GM18511 (cell line): ENCODE data around the gene NAGPA.

ENCODE experiments used
- ATAC-seq: cut with Tn5 transposase; IDR thresholded peaks from one replicate; pipeline ENCODE4 v1.9.1; 2021; ENCODE audit warnings: mild to moderate bottlenecking, moderate library complexity; ENCODE audit not compliant: unreplicated experiment

The NAGPA gene

DNA sequence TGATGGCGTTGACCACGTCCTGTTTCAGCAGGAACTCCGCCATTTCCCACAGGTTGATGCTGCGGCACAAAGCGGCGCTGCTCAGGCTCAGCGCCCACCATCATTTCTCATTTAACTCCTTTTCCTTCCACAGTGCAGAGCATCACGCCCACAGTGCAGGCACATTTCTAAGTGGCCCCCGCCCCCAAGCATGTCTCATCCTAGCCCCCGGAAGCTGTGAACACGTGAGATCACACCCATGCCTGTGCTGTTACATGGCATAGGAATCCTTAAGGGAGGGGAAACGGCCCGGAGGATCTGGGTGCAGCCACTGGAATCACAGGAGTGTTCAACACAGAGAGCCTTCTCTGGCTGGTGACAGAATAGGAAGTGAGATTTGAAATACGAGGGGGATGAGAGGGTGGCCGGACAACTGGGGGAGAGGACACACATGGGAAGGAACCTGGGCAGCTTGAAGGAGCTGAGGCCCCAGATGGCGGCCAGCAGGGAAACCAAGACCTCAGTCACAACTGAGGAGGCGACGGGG is 4.7 kb downstream of the NAGPA start:
- no peak for ATAC-seq

DNA sequence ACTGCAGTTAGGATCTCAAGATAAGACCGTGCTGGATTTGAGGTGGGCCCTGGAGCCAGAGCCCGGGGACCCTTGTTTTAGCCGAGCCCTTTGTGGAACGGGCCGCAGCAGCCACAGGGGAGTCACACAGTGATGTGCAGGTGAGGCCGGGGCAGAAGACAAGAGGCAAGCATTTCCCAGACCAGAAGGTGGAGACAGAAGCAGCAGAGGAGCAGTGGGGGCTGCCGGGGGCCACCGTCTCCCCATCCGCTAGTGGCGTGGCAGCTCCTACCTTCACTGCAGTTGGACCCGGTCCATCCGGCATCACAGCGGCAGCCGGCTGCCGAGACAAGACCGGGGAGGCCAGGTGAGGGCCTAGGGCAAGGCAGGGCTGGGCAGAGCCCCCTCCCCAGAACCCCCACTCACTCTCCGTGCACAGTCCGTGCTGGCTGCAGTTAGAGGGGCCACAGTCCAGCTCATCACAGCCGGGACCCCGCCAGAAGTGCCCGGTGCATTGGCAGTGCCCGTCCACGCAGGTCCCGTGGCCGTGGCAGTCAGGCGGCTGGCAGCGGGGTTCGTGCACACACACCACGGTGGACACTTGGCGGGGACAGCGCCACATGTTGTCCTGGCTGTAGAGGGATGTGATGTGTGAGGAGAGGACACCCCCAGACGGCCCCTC is 6.0 kb downstream of the NAGPA start:
- ATAC-seq: no peak

DNA sequence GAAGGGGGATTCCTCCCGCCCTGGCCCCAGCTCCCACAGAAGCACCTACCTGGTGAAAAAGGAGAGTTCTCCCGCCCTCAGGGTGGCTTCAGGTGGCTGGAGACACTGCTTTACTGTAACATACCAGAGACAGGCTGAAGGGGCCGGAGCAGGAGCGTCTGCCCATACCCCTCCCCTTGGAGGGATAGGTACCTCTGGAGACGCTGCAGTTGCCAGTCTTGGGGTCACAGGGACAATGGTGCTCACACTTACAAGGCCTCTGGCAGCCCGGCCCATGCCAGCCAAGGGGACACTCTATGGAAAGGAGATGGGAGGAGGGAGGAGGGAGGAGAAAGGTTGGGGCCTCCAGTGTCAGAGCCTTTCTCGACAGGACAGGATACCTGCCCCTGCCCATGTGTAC is 6.6 kb downstream of the NAGPA start:
- ATAC-seq: no peak

DNA sequence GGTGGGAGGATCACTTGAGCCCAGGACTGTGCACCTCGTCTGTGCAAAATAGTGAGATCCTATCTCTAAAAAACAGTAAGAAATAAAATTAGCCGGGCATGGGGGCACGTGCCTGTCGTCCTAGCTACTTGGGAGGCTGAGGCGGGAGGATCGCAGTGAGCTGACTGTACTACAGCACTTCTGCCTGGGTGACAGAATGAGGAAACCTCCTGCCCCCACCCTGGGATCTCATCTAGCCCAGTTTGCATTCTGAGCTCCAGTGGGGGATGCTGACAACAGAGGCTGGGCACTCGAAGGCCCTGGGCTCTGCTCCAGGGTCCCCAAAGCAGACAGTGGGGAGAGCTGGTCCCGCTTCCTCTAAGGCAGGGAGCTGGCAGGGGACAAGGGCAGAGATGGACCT is 7.1 kb downstream of the NAGPA start:
- no peak for ATAC-seq

DNA sequence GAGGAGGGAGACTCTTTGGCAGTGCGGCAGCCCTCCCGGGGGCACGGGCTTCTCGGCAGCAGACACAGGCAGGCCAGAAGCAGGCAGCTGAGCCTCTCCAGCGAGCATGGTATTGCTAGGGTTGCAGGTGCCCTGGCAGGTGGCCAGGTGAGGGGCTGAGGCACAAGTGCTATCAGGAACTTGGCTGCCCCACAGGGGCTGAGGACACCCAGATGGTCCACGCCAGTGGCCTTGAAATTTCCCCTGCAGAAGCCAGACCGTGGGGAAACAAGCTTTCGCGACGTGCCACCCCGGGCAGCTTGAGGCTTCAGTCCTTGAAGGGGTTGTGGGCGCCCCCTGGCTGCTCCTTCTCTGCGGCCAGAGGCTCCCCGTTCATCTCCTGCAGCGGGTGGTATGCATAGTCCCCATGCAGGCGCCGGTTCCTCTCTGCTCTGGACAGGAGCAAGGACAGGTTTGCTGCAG is 8.5 kb downstream of the NAGPA start:
- no peak for ATAC-seq

DNA sequence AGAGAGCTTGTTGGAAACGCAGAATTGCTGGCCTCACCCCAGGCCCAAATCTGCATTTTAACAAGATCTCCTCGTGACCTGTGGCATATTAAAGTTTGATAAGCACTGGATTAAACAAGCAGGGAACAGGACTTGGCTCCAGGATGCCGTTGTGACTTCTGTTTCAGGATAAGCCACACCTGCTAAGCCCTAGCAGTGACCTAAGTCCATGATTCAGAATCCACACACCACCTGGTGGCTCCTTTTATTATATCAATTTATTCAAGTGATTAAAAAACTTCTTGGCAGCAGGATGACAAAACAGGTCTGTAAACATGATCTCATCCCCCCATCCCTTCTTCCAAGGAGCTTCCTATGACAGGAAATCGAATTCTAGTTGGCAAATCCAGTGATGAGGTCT is 9.1 kb downstream of the NAGPA start:
- no peak for ATAC-seq

DNA sequence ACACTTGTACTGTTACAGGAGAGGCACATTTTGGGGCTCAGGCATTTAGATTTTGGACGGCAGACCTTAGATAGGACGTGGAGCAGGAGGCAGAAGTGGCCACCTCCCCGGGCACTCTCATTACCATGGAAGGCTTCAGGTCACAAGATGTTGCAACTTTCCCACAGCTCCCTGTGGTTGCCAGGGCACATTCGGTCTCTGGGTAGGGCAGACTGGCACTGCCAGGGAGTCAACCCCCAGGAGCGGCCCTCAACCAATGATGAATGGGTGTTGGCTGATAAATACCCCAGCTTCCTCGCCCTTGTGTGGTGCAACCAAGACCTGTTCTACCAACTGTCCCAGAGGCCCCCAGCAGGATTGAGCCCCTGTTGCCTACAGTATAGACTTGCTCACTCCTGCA is 11.2 kb downstream of the NAGPA start:
- no peak for ATAC-seq

DNA sequence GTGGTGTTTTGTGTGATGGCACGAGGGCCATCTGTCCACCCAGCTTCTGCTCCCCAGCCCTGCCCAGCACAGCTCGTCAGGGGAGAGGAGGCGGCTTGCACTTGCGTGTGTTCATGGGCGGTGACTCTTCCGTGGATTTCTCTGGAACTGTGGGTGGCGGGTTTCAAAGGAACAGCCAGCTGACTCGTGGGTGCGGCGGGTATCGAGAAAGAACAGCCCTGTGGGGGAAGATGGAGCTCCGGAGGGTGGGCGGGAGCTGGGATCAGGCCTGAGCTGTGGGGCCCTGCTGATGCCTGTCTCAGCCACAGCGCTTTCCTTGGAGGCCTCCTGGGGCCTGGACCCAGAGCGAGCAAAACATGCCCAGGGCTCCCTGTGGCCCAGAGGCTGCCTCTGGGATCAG is 13.2 kb downstream of the NAGPA start:
- no peak for ATAC-seq

DNA sequence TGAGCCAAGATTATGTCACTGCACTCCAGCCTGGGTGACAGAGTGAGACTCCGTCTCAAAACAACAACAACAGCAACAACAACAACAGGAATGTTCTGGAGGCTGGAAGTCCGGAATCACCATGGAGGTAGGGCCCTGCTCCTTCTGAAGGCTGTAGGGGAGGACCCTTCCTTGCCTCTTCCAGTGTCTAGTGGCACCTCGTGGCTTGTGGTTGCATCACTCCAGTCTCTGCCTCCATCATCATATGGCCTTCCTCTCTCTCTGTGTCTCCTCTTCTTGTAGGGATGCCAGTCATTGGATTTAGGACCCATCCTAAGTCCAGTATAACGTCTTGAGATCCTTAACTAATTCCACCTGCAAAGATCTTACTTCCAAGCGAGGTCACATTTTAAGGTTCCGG is 14.0 kb downstream of the NAGPA start:
- ATAC-seq: no peak

DNA sequence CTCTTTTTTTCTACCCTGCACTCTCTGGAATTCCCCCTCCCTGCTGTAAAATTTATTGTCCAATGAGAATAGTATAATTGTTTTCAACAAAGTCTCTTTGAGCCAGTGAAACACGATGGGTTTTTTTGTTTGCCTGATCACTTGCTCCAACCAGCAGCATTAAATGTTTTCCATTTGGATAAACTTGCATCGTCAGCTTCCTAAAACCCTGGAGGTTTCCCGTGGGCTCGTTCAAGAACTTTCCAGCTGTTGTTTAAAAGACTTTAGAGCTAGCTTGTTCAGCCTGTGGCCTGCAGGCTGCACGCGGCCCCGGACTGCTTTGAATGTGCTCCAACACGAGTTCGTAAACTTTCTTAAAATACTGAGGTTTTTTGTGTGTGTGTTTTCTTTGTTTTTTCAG is 14.9 kb downstream of the NAGPA start:
- no peak for ATAC-seq

DNA sequence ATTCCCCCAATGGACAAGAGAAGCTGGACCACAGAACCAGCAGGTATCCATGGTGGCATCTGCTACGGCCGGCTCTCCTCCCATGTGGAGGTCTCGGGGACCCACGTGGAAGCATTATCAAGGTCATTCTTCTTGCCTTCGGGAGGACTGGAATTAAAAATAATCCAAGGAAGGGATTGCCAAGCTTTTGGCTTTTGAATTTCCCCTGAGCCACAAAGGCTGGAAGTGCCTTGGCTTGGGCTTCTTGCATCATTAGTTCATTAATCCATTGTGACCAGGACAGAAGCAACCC is 16.1 kb downstream of the NAGPA start:
- no peak for ATAC-seq

DNA sequence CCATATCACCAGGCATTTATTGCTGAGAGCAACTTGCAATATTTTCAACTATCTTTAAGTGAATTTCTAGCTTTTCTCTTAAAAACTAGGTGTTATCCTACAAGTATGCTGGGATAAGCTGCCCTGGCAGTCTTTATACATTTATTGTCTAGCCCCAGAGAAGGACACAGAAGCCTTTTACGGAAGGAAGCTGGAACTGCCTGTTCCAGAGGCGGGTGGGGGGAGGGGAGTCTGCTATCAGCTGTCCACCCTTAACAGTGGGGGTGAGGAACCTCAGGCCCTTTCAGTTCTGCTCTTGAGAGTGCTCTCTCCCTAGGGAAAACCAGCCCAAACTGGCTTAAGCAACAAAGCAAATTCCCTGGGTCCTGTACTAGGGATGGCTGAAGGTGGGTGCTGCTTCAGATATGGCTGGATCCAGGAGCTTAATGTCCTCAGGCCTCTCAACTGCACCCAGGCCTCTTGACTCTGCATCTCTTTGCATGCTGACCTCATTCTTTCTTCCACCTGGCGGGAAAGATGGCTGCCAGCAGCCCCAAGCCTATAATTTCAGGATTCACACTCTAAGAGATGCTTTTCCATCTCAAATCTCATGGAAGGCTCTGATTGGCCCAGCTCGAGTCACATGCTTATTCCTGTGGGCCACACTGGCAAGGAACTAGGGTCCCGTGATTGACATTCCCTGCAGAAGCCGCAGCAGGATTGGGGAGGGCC is 16.6 kb downstream of the NAGPA start:
- ATAC-seq: no peak

DNA sequence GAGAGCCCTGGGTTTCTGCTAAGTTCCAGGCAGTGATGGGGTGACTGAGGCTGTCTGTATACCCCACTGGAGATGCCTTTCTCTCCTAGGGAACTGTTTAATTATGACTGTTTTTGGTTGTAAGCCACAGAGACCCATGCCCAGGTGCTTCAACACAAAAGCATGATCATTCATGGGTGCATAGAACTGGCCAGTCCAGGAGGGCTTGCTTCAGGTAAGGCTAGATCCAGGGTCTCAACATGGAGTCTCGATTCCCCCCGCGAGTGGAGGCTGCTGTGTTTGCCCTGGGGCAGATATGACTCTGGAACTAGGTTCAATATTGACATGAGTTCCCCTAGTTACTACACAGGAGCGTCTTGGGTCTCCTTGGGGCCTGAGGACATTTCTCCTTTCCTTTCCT is 17.8 kb downstream of the NAGPA start:
- ATAC-seq: no peak

DNA sequence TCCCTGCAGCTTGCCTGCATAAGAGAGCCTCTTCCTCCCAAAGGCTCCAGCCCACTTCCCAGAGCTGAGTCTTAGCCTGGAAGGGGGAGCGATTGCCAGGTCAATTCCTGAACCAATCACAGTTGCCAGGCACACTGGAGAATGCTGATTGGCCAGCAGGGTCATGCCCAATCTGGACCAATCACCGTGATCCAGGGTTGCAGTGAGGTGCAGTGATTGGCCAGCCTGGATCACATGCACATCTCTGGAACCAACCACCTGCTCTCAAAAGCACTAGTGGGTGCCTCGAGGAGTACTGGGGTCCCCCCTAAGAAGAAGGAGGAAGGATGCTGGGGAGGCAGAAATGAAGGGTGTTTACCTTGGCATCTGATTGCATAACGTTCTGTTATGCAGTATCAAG is 18.4 kb downstream of the NAGPA start:
- no peak for ATAC-seq

DNA sequence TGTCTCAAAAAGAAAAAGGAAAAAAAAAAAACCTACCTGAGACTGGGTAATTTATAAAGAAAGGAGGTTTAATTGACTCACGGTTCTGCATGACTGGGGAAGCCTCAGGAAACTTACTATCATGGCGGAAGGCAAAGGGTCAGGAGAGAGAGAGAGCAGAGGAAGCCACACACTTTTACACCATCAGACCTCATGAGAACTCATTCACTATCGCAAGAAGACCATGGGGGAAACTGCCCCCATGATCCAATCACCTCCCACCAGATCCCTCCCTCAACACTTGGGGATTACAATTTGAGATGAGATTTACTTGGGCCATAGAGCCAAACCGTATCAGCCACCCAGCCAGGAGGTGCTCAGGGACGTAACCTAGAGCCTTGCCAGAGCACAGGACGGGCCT is 20.8 kb downstream of the NAGPA start:
- no peak for ATAC-seq

DNA sequence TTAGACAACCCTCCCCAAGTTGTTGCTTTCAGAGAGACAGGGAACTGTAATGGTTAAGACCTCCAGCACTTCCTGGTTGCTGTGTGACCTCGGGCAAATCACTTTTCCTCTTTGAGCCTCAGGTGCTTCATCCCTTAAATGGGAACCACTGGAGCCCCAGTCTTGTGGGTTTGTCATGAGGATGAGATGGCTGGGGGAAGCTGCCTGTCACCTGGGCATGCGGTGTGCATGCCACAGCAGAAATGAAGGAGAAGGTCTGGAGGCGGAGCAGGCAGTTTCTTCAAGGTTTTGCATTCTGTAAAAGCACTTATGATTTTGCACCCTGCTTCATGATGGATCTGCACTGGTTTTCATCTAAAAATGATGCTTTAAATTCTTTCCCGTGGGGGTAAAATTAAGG is 22.1 kb downstream of the NAGPA start:
- no peak for ATAC-seq

DNA sequence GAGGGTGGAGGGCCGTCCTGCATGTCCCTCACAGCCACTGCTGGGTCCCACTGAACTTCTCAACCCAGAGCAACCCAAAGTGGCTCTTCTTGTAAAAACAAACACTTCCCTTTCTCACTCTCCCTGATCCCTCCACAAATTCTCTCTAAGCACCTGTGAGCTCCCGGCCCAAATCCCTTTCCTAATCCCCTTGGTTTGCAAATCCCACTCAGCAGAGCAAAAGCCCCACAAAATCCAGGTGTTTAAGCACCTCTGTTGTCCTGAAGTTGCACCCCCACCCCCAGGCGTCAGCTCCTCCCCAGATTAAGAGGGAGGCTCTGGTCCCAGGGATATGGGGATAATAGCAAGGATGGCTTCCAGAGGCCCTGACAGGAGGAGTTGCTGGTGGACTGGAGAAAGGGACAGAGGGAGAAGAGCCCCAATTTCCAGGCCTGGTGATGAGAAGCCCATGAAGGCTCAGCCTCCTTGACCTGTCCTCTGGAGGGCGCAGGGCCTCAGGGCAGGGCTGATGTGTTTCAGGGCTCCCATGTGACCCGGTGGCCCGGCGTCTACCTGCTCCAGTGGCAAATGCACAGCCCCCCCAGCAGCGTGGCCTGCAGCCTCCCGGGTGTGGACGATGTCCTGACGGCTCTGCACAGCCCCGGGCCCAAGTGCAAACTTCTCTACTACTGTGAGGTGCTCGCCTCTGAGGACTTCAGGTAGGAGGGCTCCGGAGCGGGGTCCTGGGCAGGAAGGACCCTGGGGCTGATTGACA is 23.0 kb downstream of the NAGPA start:
- ATAC-seq: no peak

DNA sequence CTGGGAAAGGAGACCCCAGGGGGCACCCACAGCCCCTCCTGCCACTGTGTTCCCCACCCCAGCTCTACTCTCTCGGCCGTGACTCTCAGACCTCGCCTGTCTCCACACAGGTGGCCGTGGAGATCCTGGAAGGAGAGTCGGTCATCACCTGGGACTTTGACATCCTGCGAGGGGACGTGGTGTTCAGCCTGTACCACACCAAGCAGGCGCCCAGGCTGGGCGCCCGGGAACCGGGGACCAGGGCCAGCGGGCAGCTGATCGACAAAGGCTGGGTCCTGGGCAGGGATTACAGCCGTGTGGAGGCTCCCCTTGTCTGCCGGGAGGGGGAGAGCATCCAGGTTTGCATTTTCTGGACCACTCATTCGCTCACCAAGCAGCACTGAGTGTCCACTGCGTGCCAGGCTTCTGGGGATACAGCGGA is 25.4 kb downstream of the NAGPA start:
- ATAC-seq: no peak

DNA sequence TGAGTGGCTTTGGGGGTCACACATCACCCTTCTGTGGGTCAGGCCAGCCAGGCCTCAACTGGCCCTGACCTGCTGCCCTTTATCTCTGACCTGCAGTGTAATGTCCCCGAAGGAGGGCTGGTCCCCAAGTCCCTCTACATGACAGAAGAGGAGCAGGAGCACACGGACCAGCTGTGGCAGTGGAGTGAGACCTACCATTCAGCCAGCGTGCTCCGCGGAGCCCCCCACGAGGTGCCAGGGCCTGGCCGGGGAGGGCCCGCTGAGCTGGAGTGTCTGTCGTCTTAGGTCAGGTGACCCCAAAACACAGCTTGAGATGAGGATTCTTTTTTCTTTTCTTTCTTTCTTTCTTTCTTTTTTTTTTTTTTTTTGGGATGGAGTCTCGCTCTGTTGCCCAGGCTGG is 26.5 kb downstream of the NAGPA start:
- ATAC-seq: no peak

DNA sequence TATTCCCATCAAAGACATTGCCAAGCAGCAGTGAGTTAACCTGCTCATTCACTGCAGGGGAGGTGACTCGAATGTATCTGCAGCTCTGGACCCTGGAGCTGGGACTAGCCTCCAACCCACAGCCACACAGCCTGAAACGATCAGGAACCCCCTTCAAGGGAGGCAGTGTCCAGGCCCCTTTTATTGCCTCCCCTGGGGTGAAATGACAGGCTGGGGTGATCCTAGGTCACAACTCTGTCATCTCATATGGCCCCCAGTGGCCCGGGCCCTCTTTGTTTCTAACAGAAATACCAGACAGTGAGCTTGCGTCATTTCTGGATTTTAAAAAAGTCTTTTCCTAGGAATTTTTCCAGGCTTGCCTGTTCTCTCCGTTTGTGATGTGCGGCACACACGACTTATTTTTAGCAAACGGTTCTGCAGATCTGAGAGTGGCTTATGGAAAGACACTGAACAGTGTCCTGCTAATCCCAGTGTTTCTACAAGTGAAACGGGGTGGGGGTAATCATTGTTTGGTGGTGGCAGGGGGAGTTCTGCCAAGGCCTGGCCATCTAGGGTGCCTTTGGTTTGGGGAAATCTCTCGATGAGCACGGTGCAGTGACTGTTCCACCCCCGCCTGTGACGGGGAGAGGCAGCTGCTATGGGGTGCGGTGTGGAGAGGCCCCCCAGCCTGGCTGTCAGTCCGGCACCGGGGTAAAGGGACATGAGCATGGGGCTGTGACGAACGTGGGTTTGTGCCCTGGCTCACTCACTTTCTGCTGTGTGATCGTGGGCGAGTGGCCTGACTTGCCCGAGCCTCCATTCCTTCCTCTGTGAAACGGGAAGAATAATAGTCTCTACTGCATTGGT is 27.2 kb downstream of the NAGPA start:
- no peak for ATAC-seq

DNA sequence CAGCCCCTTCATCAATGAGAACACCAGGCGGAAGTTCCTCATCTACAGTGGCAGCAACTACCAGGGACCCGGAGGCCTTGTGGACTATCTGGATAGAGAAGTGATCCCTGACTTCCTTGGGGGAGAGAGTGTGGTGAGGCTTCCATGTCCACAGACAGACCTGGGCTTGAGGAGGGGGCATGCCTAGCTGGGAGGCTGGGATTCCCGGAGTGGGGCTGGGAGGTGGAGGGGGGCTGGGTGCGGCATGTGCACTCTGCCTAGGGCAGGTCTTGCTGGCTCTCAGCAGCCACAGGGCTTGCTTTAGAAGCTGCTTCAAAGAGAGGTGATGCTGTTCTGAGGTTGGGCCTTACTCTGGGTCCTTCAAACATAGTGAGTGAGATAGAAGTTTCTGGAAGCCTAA is 27.8 kb downstream of the NAGPA start:
- ATAC-seq: no peak
